SK-N-MC (cell line): ENCODE data around the gene FRMPD2.

Experiments used
- EZH2 ChIP-seq: fragments of 200-600 bp; sonication (generic); IDR thresholded peaks from one replicate; pipeline ENCODE4 v1.6.1; 2017; ENCODE audit warnings: antibody characterized with exemption
- FOXP2 ChIP-seq: optimal IDR thresholded peaks from 2 replicates; pipeline ENCODE3; 2011; ENCODE audit warnings: mild to moderate bottlenecking, moderate library complexity; ENCODE audit not compliant: insufficient read depth; ENCODE audit errors: extremely low read length, control extremely low read depth
- POLR2AphosphoS5 ChIP-seq: IDR thresholded peaks from 2 replicates; pipeline ENCODE4 v1.6.1; 2012; ENCODE audit warnings: mild to moderate bottlenecking, low read depth, low read length, borderline replicate concordance

- TF ChIP-seq POLR2AphosphoS5, result no peak
- no peak for TF ChIP-seq EZH2
- no peak for TF ChIP-seq FOXP2
Measured at GRCh38 chr10:48305905-48306264, 31.4 kb upstream of the FRMPD2 start.
